Activated CD4-positive, alpha-beta T cell treated with anti-CD3 and anti-CD28 coated beads, Interleukin-2, Interleukin-4, amounts not matched to agents 100 ng/mL and 50 ng/mL, durations not matched to agents 16 hours and 8 hours (primary cell): ENCODE results near the gene BLOC1S2.
A peak's percentile ranks its signal among the peaks of the same experiment; 100 is the strongest.
"Not testable (repeated sequence)": the region's sequence is repeated elsewhere in the genome, so short reads cannot be mapped to it uniquely, and the experiment has no call there.

Experiments used
- DNase-seq: peaks from one replicate; pipeline ENCODE4 v3.0.0-alpha.2; 2020; ENCODE audit warnings: low spot score

Gene BLOC1S2

GRCh38 chr10:100286051-100287033 lies at the start of gene BLOC1S2:
Gene BLOC1S2, minus strand, starts transcription at chr10:100286680. Its CDS starts 21 bp downstream, at chr10:100286659.
- DNase-seq: peak; percentile 89

- DNase-seq: no peak
Observed at GRCh38 chr10:100334762-100335161, 48.3 kb upstream of the BLOC1S2 start.

- no peak for DNase-seq
Observed at GRCh38 chr10:100333661-100334440, 47.4 kb upstream of the BLOC1S2 start.

GRCh38 chr10:100333106-100333505 lies 46.6 kb upstream of the BLOC1S2 start:
- no peak for DNase-seq

- DNase-seq: no peak
Observed at GRCh38 chr10:100330079-100330478, 43.6 kb upstream of the BLOC1S2 start, which contains the start of gene PKD2L1. Gene PKD2L1, minus strand, starts transcription at chr10:100330228. Its CDS starts 125 bp downstream, at chr10:100330103.

GRCh38 chr10:100328198-100328597 lies 41.7 kb upstream of the BLOC1S2 start:
- DNase-seq: no peak

- DNase-seq: no peak
Observed at GRCh38 chr10:100327718-100328009, 41.2 kb upstream of the BLOC1S2 start.

GRCh38 chr10:100327007-100327717 lies 40.7 kb upstream of the BLOC1S2 start:
- DNase-seq: peak; percentile 59

- no peak for DNase-seq
Observed at GRCh38 chr10:100325158-100325557, 38.7 kb upstream of the BLOC1S2 start.

GRCh38 chr10:100319707-100320402 lies 33.4 kb upstream of the BLOC1S2 start:
- no peak for DNase-seq

- no peak for DNase-seq
Observed at GRCh38 chr10:100318207-100318606, 31.7 kb upstream of the BLOC1S2 start.

GRCh38 chr10:100315615-100316014 lies 29.1 kb upstream of the BLOC1S2 start:
- DNase-seq: no peak

GRCh38 chr10:100311298-100311697 lies 24.8 kb upstream of the BLOC1S2 start:
- DNase-seq: no peak

GRCh38 chr10:100307684-100308083 lies 21.2 kb upstream of the BLOC1S2 start:
- no peak for DNase-seq

- DNase-seq: no peak
Observed at GRCh38 chr10:100306861-100307260, 20.4 kb upstream of the BLOC1S2 start.

GRCh38 chr10:100304414-100304813 lies 17.9 kb upstream of the BLOC1S2 start:
- no peak for DNase-seq

GRCh38 chr10:100303724-100304319 lies 17.3 kb upstream of the BLOC1S2 start:
- peak; percentile 13 for DNase-seq

GRCh38 chr10:100301123-100301522 lies 14.6 kb upstream of the BLOC1S2 start:
- not testable (repeated sequence) for DNase-seq

- DNase-seq: no peak
Observed at GRCh38 chr10:100297242-100297641, 10.8 kb upstream of the BLOC1S2 start.

- DNase-seq: no peak
Observed at GRCh38 chr10:100293066-100293465, 6.6 kb upstream of the BLOC1S2 start.

- DNase-seq: not testable (repeated sequence)
Observed at GRCh38 chr10:100292300-100292699, 5.8 kb upstream of the BLOC1S2 start.
